Measurements from ENCODE around the gene FAM72D. TPM values are rescaled to one million over a fixed set of nuclear protein-coding genes. Genes with fewer than 3 reads are reported as not detected.
A peak's percentile ranks its signal among the peaks of the same experiment; 100 is the strongest.
"Not testable (repeated sequence)": the region's sequence is repeated elsewhere in the genome, so short reads cannot be mapped to it uniquely, and the experiment has no call there.

The FAM72D gene
- polyA plus RNA-seq (2013, experiment 1 of 2), result 7.7 TPM
- 8.4 TPM for polyA plus RNA-seq (2013, experiment 2 of 2)

DNA sequence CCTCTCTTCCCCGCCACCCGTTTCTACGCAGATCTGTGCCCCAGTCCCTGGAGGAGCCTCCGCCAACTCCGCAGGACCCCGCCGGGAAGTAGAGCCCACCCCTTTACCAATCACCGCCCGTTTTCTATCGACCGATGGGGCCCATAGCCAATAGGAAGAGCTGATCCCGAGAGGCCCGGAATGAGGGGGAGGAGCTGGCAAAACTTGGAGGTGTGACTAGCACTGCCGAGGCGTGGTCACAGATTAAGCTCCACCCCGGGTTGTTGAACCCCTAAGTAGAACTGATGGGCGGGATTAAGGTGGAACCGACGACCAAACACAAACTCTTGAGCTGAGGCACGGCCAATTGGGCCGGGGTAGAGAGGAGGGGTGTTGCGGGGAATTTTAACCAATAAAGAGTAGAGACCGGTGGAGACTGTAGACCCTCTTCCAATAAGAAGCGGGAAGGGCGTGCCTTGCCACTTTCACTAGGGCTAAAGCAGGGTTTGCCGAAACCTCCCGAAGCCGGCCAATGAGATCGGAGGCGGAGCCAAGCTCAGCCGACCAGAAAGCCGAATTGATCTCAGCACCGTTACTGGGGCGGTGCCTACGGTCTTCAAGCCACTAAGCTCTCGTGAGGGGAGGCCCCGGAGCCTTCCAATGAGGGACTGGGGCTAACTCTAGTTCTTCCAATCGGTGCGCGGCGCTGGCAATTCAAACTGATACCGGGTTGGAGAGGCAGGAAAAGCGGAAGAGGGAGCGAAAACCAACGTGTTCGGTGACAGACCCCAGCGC lies at the start of gene FAM72D, which contains the start of gene SRGAP2B:
Gene FAM72D (plus strand): TSS at position 691 of the 774 bp plus-strand sequence. CDS start 874 bp downstream, outside the sequence.
Gene SRGAP2B (minus strand): TSS at position 45 of the 774 bp plus-strand sequence. CDS start 2,427 bp downstream, outside the sequence.
- H3K27ac ChIP-seq (ENCODE audit: low read depth, low read length); H3K9me3 ChIP-seq (ENCODE audit: insufficient read depth, low read depth, low read length); H3K36me3 ChIP-seq (ENCODE audit: insufficient read depth, low read length); H3K9ac ChIP-seq (ENCODE audit: low read depth, low read length); H3K27me3 ChIP-seq (ENCODE audit: insufficient read depth, low read length); H3K4me1 ChIP-seq (ENCODE audit: insufficient read depth, low read length): not testable (repeated sequence)
- no CpG with 5 or more reads among the region's 47 CpGs for WGBS
- peak within 1 kb of the TSS; percentile 50 for H3K4me3 ChIP-seq (ENCODE audit: low read length)

DNA sequence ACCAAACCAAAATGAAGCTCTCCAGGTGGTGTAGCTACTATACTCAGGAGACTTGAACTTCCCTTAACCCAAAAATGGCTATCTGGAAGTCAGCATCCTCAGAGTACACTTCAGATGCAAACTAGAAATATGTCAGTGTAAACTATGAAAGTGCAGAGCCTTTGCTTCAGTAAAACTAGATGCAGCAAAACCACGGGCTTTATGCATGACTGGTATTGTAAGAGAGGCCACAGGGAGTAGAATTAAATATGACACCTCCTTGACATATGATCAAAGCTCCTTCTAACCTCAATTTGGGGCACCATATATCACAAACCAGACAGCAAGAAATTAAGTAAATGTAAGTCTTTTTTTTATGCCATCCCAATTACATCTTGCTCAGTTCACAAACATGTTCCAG lies 48.2 kb upstream of the FAM72D start:
- H3K27ac ChIP-seq (ENCODE audit: low read depth, low read length), result not testable (repeated sequence)
- no CpG with 5 or more reads among the region's 1 CpG for whole genome bisulfite sequencing

DNA sequence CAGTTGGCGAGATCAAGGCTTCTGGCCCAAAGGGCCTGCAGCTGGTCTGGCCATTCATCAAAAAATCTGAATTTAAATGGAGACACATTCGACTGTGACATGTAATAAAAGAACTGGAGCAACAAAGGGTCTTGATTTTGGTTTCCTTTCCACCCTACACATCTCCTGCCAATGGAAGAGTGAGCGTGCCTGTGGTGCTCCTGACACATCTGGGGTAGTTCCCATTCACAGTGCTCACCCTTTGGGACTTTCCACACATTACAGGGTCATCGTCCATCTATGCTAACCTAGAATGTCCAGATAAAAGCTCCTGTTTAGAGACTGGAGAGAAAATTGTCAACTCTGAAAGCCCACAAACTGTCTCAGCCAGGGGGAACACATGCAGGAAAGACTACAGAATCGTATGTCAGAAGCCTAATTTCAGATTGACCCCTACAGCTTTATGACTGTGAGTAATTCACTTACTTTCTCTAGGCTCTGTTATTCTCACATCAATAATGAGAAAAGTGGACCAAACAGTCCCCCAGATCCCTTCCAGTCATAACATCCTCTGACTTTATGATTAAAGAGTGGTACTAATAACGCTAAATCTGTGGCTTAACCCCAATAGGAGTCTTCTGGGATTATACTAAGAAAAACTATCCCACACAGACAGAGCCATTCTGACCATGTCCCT lies 47.5 kb upstream of the FAM72D start:
- no CpG with 5 or more reads among the region's 6 CpGs for WGBS

More for the DNA sequence above, 48.2 kb upstream of the FAM72D start:
- not testable (repeated sequence) for H3K36me3 ChIP-seq (ENCODE audit: insufficient read depth, low read length); H3K9ac ChIP-seq (ENCODE audit: low read depth, low read length); H3K4me1 ChIP-seq (ENCODE audit: insufficient read depth, low read length); H3K9me3 ChIP-seq (ENCODE audit: insufficient read depth, low read depth, low read length); H3K27me3 ChIP-seq (ENCODE audit: insufficient read depth, low read length); H3K4me3 ChIP-seq (ENCODE audit: low read length)

DNA sequence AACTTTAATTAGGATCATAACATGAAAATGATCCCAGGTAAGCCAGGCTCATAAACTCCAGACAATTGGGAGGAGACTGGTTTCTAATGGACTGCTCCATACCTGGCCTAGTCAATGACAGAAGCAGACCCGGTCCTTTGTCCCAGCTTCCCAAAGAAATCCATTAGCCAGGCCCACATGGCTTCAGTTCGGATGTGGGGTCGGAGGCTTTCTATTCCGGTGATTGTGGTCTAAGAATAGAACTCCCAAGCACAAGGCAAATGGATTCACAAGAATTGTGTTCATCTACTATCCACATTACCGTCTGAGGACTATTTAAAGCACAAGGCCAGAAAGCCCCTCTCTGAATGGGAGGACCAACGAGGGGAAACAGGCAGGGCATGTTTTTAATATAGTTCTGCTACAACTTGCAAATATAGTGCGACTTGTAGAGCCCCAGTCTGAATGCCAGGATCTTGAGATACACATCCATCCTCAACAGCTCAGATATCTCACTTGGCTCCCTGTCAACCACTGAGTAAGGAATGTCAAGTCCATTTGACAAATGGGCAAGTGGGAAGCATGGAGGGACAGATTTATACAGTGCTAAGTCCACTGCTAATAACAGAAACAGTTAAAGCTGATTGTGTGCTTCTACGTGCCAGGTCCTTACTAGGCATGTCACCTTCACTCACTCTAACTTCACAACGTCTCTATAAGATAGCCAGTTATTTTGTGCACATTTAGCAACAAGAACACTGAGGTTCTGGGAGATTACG lies 43.6 kb upstream of the FAM72D start:
- H3K9me3 ChIP-seq (ENCODE audit: insufficient read depth, low read depth, low read length), result not testable (repeated sequence)
- WGBS, result no CpG with 5 or more reads among the region's 10 CpGs

More for the DNA sequence above, 47.5 kb upstream of the FAM72D start:
- not testable (repeated sequence) for H3K4me3 ChIP-seq (ENCODE audit: low read length); H3K27ac ChIP-seq (ENCODE audit: low read depth, low read length); H3K9me3 ChIP-seq (ENCODE audit: insufficient read depth, low read depth, low read length); H3K27me3 ChIP-seq (ENCODE audit: insufficient read depth, low read length); H3K4me1 ChIP-seq (ENCODE audit: insufficient read depth, low read length); H3K9ac ChIP-seq (ENCODE audit: low read depth, low read length); H3K36me3 ChIP-seq (ENCODE audit: insufficient read depth, low read length)

DNA sequence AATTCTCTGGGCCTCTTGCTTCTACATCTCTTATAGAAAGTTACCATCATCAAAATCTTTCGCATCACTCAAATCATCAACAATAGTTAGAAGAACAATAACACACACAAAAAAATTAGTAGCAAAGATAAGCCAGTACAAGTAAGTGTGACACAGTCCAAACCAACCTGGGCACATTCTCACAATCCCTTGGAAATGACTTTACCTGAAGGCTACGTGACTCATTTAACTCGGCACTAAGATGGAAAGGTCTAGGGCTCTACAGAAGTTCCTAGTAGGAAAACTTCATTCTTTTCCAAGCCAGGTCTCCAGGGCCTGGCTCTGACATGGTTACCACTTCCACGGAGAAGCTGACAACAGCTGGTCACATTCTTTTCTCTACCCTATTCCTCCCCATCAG lies 42.3 kb upstream of the FAM72D start:
- H3K27ac ChIP-seq (ENCODE audit: low read depth, low read length); H3K4me3 ChIP-seq (ENCODE audit: low read length); H3K27me3 ChIP-seq (ENCODE audit: insufficient read depth, low read length); H3K36me3 ChIP-seq (ENCODE audit: insufficient read depth, low read length); H3K9me3 ChIP-seq (ENCODE audit: insufficient read depth, low read depth, low read length); H3K9ac ChIP-seq (ENCODE audit: low read depth, low read length); H3K4me1 ChIP-seq (ENCODE audit: insufficient read depth, low read length): not testable (repeated sequence)
- WGBS, result no CpG with 5 or more reads among the region's 4 CpGs

More for the DNA sequence above, 43.6 kb upstream of the FAM72D start:
- not testable (repeated sequence) for H3K27ac ChIP-seq (ENCODE audit: low read depth, low read length); H3K36me3 ChIP-seq (ENCODE audit: insufficient read depth, low read length); H3K27me3 ChIP-seq (ENCODE audit: insufficient read depth, low read length); H3K9ac ChIP-seq (ENCODE audit: low read depth, low read length); H3K4me1 ChIP-seq (ENCODE audit: insufficient read depth, low read length); H3K4me3 ChIP-seq (ENCODE audit: low read length)

DNA sequence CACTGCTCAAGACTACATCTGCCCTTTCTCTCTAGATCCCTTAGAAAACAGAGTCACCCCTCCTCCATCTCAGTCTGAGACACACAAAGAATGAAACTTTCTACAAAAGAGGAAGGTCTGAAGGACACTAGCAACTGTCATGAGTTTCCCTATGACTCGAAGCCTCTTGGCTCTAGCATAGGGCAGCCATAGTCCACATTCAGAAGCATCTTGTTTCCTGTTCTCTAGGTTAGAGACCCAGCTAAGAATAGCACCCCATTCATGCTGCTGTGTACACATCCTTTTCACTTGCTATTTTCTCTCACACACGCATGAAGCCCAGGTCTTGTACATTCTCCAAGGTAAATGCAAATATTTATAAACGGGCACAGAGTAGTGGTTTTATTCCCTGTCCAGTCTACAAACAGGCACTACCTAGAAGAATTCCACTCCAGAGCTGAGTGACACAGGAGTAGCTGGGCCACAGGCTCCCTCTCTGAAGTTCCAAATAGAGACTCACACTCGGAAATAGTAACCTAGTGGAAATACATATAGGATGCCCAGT lies 40.5 kb upstream of the FAM72D start:
- H3K9ac ChIP-seq (ENCODE audit: low read depth, low read length); H3K36me3 ChIP-seq (ENCODE audit: insufficient read depth, low read length); H3K4me1 ChIP-seq (ENCODE audit: insufficient read depth, low read length); H3K9me3 ChIP-seq (ENCODE audit: insufficient read depth, low read depth, low read length); H3K27me3 ChIP-seq (ENCODE audit: insufficient read depth, low read length); H3K27ac ChIP-seq (ENCODE audit: low read depth, low read length); H3K4me3 ChIP-seq (ENCODE audit: low read length): not testable (repeated sequence)
- WGBS, result no CpG with 5 or more reads among the region's 4 CpGs

DNA sequence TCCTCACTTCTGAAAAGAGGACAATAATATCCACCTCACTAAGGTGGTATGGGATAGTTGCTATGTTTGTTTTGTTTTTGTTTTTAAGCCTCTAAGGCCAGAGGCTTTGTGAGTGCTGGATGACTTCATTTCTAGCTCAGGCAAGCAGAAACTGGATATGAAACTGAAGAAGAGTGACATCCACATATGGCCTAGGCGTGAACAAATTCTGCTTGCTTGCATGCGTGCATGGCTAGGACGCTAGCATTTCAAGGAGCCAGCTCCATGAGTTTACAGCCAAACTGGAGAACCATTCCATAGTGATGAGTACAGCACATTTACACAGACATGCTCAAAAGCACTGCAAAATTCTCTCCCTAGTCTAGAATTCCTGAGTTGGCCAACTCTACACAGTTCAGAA lies 37.6 kb upstream of the FAM72D start:
- not testable (repeated sequence) for H3K27me3 ChIP-seq (ENCODE audit: insufficient read depth, low read length); H3K4me3 ChIP-seq (ENCODE audit: low read length); H3K9me3 ChIP-seq (ENCODE audit: insufficient read depth, low read depth, low read length); H3K9ac ChIP-seq (ENCODE audit: low read depth, low read length); H3K36me3 ChIP-seq (ENCODE audit: insufficient read depth, low read length); H3K4me1 ChIP-seq (ENCODE audit: insufficient read depth, low read length); H3K27ac ChIP-seq (ENCODE audit: low read depth, low read length)
- no CpG with 5 or more reads among the region's 3 CpGs for whole genome bisulfite sequencing

DNA sequence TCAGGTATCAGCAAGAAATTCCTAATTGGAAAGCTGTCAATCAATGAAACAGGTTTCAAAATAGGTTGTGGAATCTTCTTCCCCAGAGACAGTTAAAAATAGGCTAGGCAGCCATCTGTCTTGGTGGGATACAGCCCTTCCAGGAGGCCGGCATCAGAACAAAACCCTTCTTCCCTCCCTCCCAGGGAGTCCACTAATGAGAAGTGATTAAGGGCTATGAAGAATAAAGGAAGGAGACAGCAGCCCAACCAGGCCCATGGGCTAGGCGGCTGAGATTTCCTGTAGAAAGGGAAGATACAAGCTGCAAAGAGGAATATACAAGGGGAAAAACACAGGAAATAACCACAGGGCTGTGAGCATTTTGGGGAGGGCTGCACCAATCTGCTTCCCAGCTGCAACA lies 32.5 kb upstream of the FAM72D start:
- WGBS, result 27% methylated on average over 1 of the region's 2 CpGs

DNA sequence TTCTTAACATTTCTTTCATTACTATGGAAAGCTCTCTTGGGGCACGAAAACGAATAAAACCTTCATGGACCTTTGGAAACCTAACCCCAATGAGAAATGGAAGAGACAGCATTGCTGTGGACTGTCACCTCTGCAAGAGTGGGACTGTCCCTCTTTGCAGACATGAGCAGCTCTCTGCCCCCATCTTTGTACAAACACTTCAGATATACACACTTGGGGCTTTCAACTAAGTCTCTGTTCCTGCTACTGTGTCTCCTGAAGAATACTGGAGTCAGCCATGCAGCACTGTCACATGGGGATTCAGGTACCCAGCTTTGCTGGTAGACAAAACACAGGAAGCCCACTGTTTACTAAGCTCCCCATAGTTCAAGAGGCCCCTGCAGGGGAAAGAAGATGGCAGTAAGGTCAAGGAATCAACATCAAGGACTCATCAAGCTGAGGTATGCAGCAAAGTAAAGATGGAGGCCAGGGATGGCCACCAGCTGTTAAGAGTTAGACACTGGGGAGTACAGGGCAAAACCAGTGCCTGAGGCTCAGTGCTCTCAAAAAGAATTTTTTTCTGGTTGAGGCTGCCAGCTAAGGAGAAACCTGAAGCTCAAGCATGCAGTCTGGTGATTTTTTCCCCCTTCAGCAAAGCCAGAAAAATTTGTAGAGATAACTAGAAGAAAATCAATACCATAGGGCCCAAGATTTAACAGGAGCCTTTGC lies 31.7 kb upstream of the FAM72D start:
- no CpG with 5 or more reads among the region's 2 CpGs for WGBS
- H3K4me3 ChIP-seq (ENCODE audit: low read length); H3K27me3 ChIP-seq (ENCODE audit: insufficient read depth, low read length); H3K36me3 ChIP-seq (ENCODE audit: insufficient read depth, low read length); H3K27ac ChIP-seq (ENCODE audit: low read depth, low read length); H3K9me3 ChIP-seq (ENCODE audit: insufficient read depth, low read depth, low read length); H3K4me1 ChIP-seq (ENCODE audit: insufficient read depth, low read length); H3K9ac ChIP-seq (ENCODE audit: low read depth, low read length): not testable (repeated sequence)

More for the DNA sequence above, 32.5 kb upstream of the FAM72D start:
- H3K27ac ChIP-seq (ENCODE audit: low read depth, low read length); H3K9ac ChIP-seq (ENCODE audit: low read depth, low read length); H3K4me1 ChIP-seq (ENCODE audit: insufficient read depth, low read length); H3K4me3 ChIP-seq (ENCODE audit: low read length); H3K36me3 ChIP-seq (ENCODE audit: insufficient read depth, low read length); H3K9me3 ChIP-seq (ENCODE audit: insufficient read depth, low read depth, low read length); H3K27me3 ChIP-seq (ENCODE audit: insufficient read depth, low read length): not testable (repeated sequence)

DNA sequence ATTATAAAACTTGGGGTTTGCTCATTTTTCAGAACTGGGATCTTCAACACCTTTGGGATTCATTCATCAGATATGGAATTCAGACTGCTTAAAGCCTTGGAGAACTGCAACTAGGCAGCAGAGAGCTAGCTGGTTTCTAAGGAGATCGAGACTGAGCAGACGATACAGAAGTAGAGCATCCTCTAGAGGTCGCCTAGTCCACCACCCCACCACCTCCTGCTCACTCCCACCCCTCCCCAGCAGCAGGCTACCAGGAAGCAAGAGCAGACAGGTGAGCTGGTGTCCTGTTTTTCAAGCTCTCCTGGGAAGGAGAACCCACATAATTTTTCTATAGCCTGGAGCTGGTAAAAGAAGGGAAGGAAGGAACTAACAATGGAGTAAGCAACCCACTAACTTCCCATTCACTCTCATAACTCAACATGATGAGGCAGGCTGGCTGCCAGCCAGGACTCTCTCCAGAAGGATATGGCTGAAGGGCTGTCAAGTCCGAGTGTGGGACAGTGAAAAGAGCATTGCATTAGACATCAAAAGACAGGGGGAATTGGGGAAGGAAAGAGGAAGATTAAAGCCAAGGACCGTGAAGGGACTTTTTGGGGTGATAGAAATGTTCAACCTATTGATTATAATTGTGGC lies 30.5 kb upstream of the FAM72D start:
- H3K36me3 ChIP-seq (ENCODE audit: insufficient read depth, low read length); H3K9me3 ChIP-seq (ENCODE audit: insufficient read depth, low read depth, low read length); H3K27me3 ChIP-seq (ENCODE audit: insufficient read depth, low read length); H3K27ac ChIP-seq (ENCODE audit: low read depth, low read length); H3K9ac ChIP-seq (ENCODE audit: low read depth, low read length); H3K4me1 ChIP-seq (ENCODE audit: insufficient read depth, low read length); H3K4me3 ChIP-seq (ENCODE audit: low read length): not testable (repeated sequence)
- WGBS, result no CpG with 5 or more reads among the region's 5 CpGs

Measured in HUES64 (cell line).